OCI-LY7 (cell line): ENCODE results near the gene SMIM7.

Experiments
- EZH2phosphoT487 ChIP-seq: fragments of 200-600 bp; sonication (generic); IDR thresholded peaks from 2 replicates; pipeline ENCODE4 v1.6.1; 2018; ENCODE audit warnings: low read depth, borderline replicate concordance, mild to moderate bottlenecking, mixed run types, antibody characterized with exemption, low read length, moderate library complexity, mixed read lengths
- TF ChIP-seq, protein P1 (sequence below): fragments of 200-600 bp; sonication (generic); conservative IDR thresholded peaks from 2 replicates; pipeline ENCODE4 v1.5.1; 2014; ENCODE audit warnings: mild to moderate bottlenecking, antibody characterized with exemption, low read length, moderate library complexity, mixed read lengths

DNA sequence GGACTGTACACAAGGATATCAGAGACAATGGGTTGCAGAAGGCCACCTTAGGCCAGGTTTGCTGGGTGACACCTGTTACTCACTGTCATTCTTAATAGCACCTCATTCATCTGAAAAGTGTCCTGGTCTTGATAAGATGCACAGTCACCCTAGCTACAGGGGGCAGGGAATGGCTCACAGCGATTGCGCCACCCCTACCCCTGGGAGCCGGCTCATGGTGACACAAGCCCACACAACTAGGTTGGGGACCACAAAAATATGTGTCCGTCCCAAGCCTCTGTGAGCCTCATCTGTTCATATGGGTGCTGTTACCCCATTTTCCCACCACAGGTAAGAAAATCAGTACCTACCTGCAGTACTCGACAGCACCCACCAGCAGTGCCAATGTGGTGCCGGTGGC, 55.3 kb downstream of the SMIM7 start:
- TF ChIP-seq, protein P1, sequence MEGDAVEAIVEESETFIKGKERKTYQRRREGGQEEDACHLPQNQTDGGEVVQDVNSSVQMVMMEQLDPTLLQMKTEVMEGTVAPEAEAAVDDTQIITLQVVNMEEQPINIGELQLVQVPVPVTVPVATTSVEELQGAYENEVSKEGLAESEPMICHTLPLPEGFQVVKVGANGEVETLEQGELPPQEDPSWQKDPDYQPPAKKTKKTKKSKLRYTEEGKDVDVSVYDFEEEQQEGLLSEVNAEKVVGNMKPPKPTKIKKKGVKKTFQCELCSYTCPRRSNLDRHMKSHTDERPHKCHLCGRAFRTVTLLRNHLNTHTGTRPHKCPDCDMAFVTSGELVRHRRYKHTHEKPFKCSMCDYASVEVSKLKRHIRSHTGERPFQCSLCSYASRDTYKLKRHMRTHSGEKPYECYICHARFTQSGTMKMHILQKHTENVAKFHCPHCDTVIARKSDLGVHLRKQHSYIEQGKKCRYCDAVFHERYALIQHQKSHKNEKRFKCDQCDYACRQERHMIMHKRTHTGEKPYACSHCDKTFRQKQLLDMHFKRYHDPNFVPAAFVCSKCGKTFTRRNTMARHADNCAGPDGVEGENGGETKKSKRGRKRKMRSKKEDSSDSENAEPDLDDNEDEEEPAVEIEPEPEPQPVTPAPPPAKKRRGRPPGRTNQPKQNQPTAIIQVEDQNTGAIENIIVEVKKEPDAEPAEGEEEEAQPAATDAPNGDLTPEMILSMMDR, result no peak
- TF ChIP-seq EZH2phosphoT487, result no peak
